Left kidney (tissue), 2 donors: ENCODE measurements around the gene HPCAL1. TPM values are rescaled to one million over a fixed set of nuclear protein-coding genes. Genes with fewer than 3 reads are reported as not detected.

ENCODE experiments used
- DNase-seq: peaks from one replicate; pipeline ENCODE4 v3.0.0-alpha.2; 2013
- polyA plus RNA-seq: library from polyadenylated mRNA; unstranded; fragments of 120-200 nt; gene quantifications from one replicate; pipeline ENCODE4 v1.2.1, GENCODE V29; 2013; ENCODE audit not compliant: insufficient read length

HPCAL1 gene
- polyA plus RNA-seq, 1 donor, result 22.7 TPM

- no peak for DNase-seq
Observed at GRCh38 chr2:10462178-10463083, 159.7 kb downstream of the HPCAL1 start.

DNA sequence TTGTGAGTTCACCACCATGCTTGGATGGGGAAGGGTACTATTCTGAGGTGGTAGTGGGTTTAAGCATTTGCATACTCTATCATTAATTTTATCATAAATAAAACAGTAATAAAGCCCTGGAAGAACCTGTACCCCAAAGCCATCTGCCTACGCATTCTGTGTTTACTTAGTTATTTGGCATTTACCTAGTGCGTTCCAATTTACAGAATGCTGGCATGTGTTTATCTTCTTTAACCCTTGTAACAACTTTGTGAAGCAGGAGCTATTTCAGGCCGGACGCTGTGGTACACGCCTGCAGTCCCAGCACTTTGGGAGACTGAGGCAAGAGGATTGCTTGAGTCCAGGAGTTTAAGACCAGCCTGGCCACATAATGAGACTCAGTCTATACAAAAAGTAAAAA lies 163.2 kb downstream of the HPCAL1 start:
- DNase-seq, result no peak

- no peak for DNase-seq
Observed at GRCh38 chr2:10466801-10467200, 164.1 kb downstream of the HPCAL1 start.

GRCh38 chr2:10467401-10467800 lies 164.7 kb downstream of the HPCAL1 start:
- DNase-seq, result no peak

DNA sequence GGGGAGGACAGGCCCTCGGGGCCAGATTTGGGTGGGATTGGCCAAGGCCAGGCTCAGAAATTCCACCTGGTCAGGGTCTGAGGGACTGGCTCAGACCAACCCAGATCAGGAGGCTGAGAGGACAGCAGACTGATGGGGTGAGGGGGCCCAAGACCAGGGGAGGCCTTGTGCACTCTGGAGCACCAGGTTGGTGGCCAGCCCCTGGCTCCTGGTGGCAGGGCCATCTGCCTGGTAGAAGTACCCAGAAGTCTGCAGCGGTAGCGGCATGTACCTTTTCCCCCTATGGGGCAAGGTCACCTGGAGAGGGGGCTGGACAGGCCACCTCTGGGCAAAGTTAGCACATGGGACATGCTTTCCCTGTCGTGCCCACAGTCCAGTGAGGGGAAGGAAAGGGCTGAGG lies 166.6 kb downstream of the HPCAL1 start:
- no peak for DNase-seq

DNA sequence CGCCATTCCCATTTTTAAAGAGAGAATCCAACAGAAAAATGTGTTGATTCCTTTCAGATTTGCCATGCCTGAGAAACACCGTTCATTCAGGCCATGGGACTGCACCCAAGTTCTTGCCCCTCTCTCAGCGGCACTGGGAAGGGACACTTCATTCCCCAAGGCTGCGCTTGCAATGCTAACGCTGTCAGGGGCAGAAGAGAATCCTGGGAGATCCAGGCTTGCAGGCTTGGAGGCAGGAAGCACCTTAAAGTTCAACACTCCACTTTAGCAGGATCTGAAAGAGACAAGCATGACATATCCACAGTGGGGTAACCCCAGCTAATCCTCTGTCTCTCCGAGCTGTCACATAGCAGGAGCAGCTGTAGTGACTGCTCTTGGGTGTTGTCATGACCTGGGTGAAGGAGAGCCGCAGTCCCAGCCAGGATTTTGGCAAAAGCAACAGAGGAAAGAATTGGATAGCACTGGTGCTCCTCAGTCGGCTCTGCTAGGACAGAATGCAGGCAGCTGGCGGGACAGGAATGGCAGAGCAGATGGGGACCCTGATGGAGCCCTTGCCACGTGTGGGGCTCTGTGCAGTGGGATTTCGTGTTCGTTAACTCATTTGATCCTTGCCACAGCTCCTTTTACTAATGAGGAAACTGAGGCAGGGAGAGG lies 167.4 kb downstream of the HPCAL1 start:
- no peak for DNase-seq

DNA sequence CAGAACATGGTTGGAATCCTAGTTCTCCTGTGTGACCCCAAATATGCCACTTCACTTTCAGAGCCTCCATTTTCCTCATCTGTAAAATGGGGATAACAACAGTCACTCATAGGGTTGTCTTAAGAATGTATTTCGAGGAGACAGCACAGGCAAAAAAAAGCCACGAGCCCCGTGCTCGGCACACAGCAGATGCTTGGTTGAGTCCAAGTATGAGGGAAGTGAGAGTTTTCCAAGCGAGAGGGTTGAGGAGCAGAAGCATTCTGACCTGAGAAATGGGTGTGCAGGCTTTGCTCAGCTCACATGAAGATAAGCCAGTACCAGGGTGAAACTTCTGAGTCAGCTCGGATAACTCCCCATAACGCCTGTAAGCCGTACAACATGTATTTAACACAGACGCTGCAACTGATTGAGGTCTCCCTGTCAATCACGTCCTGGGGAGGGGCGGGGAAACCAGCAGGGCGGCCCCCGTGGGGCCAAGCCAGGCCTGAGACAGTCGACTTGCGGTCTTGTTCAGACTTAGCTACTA lies 168.4 kb downstream of the HPCAL1 start:
- DNase-seq, result no peak

DNA sequence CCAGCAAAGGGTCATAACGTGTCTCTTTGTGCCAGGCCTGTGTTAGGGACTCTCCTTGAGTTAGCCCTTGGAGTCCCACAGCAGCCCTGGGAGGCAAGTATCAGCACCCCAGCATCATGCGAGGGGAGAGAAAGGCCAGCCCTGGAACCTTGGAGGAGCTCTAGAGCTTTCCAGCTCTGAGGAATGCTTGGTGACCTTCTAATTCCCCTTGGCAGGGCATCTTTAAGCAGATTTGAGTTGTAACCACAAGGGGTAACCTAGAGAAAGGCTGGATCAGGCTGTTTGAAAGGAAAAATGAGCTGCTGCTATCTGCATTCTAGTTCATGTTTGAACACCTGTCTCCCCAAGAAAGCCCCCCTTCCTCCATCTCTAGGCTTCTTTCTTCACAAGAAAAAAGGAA lies 169.3 kb downstream of the HPCAL1 start:
- DNase-seq, result no peak

- no peak for DNase-seq
Observed at GRCh38 chr2:10473121-10473756, 170.5 kb downstream of the HPCAL1 start.

DNA sequence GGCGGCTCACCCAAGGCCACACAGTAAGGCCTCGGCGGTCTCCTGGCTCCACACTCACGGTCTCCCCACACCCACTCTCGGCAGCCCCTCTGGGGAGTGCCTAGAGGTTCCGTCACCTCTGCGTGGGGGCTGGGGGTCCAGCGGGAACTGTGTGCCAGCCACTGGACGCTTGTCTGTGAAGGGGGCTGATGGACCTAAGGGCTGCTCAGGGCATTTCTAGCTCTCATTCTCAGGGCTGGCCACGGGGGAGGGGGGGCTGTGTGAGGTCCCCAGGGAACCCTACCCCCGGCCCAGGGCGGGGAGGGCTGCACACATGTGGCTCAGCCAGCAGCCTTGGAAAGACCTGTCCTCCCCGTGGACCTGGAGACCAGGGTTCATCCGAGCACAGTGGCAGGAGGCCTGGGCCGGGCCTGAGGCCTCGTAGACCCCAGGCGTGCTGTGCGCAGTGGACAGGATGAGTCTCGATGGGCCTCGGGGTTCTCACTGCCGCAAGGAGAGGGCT lies 172.6 kb downstream of the HPCAL1 start:
- no peak for DNase-seq

DNA sequence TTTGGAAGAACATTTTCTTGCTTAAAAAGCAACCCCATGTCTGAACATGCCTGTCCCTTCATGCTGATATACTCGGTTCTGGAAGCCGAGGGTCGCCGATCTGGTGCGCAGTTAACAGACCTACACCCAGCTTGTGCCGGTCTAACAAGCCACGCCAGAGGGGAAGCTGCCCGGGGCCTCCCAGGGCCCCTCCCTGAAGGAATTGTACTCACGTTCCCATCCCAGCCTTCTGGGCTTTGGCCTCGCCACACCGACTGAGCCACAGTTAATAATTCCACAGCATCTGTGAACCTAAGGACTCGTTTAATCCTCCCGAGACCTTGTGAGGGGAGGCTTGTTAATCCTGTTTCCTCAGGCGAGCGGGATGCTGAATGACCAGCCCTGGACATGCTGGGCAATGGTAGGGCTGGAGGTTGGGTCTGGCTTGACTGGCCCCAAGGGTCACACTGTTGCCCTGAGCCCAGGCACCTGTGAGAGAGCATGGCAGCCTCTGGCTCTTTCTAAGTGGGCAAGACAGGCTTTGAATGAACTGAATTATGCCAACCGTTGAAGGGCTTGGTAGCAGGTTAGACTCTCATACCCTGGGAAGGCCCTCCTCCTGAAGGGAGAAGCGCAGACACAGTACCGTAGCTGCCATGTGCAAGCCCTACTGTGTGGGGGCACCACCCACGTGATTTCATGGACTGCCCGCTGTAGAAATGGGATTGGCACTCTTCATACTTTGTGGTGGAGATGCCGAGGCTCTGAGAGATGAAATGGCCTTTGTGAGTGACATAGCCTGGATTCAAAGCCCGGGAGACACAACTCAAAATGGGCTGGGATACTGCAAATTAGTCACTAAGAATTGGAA lies 173.3 kb downstream of the HPCAL1 start:
- no peak for DNase-seq

GRCh38 chr2:10476723-10477442 lies 174.2 kb downstream of the HPCAL1 start:
- no peak for DNase-seq

Other genes starting within 250 kb of the HPCAL1 start
- gene CYS1, start 222.5 kb upstream of the HPCAL1 start, polyA plus RNA-seq, result 83.0 TPM
- 83.6 TPM for gene RRM2, start 180.2 kb upstream of the HPCAL1 start, polyA plus RNA-seq
- gene ODC1, start 145.4 kb downstream of the HPCAL1 start, polyA plus RNA-seq, result 375 TPM